ENCODE results near the gene KCNK13.

DNA sequence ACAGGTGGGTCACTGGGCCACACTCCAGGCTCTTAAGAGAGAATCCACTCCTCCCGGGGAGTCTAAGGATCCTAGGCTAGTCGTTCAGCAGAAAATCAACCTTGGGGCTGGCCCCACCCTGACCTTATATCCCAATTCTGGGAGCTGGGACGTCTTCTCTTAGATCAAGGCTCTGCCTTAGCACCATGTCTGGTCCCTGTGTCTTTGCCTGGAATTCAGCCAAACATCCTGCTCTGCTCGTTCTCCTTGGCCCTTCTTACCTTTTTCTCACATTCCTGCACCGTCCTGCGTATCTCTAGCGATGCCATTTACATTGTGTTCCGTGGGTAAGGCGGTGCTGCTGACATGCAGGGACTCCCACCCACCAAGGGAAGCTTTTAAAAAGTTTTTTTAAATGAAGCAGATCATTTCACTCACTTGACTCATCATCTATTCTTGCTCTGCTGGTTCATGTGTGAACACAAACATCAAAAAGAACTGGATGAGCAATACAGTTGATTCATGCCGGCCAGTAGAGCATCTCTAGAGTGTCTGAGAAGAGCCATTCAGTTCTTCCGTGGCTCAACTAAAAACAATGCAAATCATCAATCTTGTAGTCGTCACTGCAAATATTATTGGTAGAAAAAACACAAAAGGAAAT is 50.2 kb downstream of the KCNK13 start:
- TF ChIP-seq, protein P1, sequence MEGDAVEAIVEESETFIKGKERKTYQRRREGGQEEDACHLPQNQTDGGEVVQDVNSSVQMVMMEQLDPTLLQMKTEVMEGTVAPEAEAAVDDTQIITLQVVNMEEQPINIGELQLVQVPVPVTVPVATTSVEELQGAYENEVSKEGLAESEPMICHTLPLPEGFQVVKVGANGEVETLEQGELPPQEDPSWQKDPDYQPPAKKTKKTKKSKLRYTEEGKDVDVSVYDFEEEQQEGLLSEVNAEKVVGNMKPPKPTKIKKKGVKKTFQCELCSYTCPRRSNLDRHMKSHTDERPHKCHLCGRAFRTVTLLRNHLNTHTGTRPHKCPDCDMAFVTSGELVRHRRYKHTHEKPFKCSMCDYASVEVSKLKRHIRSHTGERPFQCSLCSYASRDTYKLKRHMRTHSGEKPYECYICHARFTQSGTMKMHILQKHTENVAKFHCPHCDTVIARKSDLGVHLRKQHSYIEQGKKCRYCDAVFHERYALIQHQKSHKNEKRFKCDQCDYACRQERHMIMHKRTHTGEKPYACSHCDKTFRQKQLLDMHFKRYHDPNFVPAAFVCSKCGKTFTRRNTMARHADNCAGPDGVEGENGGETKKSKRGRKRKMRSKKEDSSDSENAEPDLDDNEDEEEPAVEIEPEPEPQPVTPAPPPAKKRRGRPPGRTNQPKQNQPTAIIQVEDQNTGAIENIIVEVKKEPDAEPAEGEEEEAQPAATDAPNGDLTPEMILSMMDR (conservative IDR thresholded peaks at IDR 0.05; ENCODE audit: low read depth, low read length): no peak
- TF ChIP-seq EZH2 (IDR thresholded peaks at IDR 0.05; ENCODE audit: borderline replicate concordance, low read depth, low read length, poor library complexity, severe bottlenecking): no peak

Data from A673 (cell line).